Loucy (cell line): ENCODE data around the gene CAMTA1.

Source experiments
- EZH2phosphoT487 ChIP-seq: fragments of 200-600 bp; IDR thresholded peaks from 2 replicates; pipeline ENCODE4 v1.6.1; 2018; ENCODE audit warnings: antibody characterized with exemption, mild to moderate bottlenecking, moderate library complexity, borderline replicate concordance
- TF ChIP-seq, protein P1 (sequence below): fragments of 200-600 bp; sonication (generic); conservative IDR thresholded peaks from 2 replicates; pipeline ENCODE4 v1.5.1; 2014; ENCODE audit warnings: mild to moderate bottlenecking, antibody characterized with exemption, low read length

DNA sequence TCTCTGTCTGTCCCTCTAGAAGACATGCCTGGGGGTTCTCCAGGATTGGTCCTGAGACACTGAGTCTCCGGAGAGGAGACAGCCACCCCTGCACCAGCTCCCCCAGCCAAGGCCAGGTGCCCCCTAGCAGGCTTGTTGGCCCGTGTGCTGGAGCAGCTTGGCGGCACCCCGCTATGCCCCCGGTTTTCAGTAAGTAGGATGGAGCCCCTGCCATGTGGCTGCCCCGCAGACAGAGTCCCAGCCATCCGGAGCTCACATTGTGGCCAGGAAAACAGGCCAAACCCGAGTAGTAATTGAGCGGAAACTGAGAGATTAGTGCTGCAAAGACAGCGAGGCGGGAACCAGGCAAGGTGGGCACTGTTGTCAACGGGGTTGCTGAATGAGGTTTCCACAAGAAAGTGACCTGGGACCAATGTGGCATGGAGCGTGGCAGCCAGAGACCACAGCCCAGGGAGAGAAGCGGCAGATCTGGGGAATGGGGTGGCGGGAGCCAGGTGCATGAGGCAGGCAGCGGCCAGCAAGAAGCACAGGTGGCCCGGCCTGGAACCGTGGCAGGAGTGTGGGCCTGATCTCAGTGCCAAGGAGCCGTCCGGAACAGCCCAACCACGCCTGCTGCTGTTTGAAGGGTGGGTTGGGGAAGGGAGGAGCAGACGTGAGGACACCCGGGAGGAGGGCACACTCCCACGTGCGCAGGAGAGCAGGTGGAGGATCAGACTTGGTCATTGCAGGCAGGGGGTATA, 848.4 kb downstream of the CAMTA1 start:
- TF ChIP-seq, protein P1, sequence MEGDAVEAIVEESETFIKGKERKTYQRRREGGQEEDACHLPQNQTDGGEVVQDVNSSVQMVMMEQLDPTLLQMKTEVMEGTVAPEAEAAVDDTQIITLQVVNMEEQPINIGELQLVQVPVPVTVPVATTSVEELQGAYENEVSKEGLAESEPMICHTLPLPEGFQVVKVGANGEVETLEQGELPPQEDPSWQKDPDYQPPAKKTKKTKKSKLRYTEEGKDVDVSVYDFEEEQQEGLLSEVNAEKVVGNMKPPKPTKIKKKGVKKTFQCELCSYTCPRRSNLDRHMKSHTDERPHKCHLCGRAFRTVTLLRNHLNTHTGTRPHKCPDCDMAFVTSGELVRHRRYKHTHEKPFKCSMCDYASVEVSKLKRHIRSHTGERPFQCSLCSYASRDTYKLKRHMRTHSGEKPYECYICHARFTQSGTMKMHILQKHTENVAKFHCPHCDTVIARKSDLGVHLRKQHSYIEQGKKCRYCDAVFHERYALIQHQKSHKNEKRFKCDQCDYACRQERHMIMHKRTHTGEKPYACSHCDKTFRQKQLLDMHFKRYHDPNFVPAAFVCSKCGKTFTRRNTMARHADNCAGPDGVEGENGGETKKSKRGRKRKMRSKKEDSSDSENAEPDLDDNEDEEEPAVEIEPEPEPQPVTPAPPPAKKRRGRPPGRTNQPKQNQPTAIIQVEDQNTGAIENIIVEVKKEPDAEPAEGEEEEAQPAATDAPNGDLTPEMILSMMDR: no peak
- no peak for TF ChIP-seq EZH2phosphoT487
